ENCODE data around the gene DNASE1.
"Not testable (repeated sequence)": the region's sequence is repeated elsewhere in the genome, so short reads cannot be mapped to it uniquely, and the experiment has no call there.

The DNASE1 gene, protein sequence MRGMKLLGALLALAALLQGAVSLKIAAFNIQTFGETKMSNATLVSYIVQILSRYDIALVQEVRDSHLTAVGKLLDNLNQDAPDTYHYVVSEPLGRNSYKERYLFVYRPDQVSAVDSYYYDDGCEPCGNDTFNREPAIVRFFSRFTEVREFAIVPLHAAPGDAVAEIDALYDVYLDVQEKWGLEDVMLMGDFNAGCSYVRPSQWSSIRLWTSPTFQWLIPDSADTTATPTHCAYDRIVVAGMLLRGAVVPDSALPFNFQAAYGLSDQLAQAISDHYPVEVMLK

DNA sequence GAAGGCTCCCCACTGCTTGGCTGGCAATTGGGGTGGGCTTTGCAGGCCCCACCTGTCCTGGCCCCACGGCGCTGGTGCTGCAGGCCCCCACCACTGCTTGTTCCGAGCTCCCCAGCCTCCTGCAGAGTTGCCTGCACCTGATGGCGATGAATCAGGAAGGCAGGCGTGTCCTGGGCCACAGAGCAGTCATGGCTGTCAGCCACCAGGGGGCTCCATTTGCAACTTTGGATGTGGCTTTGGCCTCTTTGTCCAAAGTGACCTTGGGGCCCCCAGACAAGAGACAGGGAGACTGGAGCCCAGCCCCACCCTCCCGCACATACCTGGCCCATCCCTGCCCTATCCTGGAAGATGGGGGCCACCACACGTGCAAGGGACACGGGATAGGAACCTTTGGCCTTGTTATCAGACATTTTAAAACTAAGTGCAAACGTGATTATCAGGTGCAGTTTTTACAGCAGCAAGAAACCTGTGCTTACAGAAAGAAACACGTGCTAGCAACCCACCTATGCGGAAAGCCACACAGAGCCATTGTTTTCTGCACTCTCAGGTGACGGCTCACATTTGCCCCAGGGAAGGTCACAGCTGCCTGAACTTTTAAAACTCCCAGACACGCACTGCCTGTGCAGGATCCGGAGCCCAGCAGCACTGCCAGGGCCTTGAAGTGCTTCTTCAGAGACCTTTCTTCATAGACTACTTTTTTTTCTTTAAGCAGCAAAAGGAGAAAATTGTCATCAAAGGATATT is at the start of gene DNASE1:
Gene DNASE1 (plus strand): TSS at position 443 of the 743 bp plus-strand sequence. CDS start 683 bp downstream, outside the sequence.
- DNase-seq = peak; percentile 16 to 21

DNA sequence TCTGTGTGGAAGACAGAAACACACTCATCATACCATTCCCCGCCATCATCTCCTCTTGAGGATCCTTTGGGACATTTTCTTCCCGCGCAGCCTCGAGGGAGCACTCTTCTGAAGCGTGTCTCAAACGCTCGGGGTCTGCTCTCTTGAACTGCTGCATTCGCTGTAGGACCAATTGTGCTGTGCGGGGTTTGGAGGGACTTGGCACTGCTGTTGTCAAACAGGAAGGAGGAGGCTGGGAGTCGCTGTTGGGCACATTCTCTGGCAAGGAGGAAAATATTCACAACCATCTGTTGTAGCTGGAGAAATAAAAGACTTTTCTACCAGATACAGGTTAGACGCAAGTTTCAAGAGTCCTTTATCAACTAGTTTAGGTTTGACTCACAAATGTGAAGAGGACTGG is 48.0 kb upstream of the DNASE1 start:
- DNase-seq = no peak

DNA sequence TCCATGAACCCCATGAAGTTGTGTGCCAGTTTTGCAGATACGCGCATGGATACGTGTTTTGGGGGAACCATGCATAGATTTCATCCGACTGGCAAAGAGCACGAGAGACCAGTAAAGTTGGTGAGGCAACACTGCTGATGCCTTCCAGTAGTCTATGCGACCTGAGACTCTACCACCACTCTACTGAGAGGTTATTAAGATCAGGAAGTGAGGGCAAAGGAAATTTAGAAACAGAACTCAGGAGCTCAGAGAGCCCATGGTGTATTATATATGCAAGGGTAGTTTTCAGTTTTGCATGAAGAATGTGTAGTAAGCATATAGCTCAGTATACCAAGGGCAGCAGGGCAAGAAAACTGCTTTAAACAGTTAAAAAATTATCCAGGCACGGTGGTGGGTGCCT is 47.3 kb upstream of the DNASE1 start:
- no peak for DNase-seq

DNA sequence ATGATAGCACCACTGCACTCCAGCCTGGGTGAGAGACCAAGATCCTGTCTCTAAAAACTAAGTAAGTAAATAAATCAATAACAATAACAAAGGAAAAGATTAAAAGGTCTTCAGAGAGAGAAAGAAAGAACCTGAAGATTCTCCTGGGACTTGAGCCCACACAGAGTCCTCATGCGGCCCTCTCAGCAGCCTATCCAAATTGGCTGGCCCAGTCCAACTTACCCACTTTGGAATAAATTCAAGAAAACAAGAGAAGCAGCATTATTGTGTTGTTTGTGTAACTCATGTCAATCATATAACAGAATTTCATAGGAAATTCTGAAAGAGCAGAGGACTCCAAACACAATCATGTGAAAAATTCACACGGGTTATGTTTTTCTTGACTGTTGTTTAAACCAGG is 46.9 kb upstream of the DNASE1 start:
- no peak for DNase-seq

DNA sequence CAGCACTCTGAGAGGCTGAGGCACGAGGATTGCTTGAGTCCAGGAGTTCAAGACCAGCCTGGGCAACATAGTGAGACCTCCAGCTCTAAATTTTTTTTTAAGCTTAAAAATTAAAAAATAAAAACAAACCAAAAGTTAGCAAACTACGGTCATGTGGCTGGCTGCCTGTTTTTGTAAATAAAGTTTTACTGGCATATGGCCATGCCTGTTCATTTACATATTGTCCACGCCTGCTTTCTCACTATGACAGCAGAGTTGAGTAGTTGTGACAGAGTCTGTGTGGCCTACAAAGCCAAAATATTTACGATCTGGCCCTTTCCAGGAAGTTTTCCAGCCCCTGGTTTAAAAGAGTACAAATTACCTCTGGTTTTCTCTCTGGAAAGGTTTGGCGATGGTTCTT is 46.4 kb upstream of the DNASE1 start:
- no peak for DNase-seq

DNA sequence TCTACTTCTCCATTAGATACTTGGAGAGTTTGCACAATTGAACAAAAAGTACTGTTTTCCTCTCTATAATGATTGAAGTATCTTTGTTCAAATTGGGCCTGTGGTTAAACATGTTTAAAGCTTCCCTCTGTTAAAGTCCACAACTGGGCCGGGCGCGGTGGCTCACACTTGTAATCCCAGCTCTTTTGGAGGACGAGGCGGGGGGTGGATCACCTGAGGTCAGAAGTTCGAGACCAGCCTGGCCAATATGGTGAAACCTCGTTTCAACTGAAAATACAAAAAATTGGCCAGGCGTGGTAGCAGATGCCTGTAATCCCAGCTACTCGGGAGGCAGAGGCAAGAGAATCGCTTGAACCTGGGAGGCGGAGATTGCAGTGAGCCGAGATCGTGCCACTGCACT is 45.5 kb upstream of the DNASE1 start:
- DNase-seq = not testable (repeated sequence)

DNA sequence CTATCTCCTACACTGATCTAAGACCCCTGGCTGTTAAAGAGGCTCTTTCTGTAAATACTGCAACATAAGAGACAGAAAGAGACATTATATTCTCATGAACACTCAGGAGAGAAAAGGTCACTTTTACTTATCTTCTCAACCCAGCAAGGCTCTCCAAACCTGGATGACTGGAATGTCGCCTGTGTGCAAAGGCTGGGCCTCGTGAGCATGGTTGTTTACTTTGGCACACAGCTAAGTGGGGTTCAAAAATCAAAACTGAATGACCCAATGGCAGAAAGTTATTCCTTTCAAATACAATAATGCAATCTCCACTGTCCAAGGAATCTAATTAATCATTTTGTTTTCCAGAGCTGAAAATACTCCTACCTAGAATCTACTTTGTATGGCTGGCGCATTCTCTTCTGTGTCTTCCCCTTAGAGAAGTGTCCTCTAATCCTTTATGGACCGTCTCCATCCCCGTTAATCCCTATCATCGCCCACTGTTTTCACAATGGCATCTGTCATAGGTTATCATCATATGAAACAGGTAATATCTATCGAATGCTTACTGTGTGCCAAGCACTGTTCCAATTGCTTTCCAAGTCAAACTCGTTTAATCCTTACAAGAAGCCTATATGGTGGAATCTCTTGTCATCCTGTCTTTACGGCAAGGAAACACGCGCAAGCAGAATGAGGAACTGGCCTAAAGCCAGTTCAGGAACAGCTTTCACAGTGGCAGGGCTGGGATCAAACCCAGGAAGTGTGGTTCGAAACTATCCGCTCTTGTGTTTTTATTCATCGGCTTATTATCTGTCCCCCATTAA is 44.4 kb upstream of the DNASE1 start:
- DNase-seq = no peak

DNA sequence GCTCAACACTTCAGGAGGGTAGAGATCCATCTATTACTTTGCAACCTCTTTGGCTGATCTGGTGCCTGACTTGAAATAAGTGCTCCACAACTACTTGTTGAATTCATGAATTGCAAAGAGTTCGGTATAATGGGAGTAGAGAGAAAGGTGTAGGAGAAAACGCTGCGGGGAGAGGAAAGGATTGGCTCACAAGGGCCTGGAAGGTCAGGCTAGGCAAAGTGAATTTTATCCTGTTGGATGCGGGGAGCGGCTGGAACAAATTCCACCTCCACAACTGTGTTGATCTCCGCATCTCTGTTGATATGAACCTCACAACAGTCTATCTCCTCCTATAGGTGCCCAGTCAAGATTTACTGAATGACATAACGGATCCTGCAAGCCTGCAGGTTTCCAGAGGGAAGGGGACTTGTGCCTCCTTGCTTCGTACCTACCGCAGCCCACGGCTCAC is 43.8 kb upstream of the DNASE1 start:
- DNase-seq = no peak

DNA sequence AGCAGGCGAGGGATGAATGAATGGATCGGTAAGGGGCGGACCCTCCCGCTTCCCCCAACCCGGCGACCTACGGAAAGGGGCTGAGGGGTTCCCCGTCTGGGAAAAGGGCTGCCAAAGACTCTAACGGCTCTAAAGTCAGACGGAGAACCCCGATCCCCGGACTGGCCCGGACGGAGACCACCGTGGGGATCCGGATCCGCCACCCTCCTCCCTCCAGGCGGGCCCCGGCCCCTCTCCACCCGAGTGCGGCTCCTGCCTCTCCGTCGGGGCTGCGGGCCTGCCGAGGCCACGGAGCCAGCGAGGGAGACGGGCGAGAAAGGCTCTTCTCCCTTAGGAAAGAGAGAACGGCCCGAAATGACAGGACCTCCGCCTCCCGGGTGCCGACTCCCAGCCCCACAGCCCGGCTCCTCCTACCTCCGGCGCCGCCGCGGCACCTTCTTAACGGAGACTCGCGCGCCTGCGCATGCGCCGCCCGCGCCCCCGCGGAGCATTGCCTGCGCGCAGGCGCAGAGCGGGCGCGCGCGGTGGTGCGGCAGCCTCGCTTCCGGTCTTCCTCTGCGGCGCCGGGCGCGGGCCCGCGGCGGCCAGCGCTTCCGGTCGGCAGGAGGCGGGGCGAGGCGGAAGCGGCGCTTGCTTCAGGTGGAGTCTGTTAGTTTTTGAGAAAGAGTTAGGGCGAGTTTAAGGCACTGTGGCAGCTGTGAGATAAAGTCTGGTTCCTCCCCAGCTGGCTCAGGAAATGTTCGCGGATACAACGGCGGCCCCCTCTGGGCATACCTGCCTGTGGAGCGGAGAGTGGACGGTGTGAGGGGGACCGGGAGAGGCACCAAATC is 43.1 kb upstream of the DNASE1 start, which contains the start of gene SLX4:
Gene SLX4 (minus strand): TSS at position 461 of the 830 bp plus-strand sequence. CDS start 2,642 bp downstream, outside the sequence.
- DNase-seq = peak; percentile 93

DNA sequence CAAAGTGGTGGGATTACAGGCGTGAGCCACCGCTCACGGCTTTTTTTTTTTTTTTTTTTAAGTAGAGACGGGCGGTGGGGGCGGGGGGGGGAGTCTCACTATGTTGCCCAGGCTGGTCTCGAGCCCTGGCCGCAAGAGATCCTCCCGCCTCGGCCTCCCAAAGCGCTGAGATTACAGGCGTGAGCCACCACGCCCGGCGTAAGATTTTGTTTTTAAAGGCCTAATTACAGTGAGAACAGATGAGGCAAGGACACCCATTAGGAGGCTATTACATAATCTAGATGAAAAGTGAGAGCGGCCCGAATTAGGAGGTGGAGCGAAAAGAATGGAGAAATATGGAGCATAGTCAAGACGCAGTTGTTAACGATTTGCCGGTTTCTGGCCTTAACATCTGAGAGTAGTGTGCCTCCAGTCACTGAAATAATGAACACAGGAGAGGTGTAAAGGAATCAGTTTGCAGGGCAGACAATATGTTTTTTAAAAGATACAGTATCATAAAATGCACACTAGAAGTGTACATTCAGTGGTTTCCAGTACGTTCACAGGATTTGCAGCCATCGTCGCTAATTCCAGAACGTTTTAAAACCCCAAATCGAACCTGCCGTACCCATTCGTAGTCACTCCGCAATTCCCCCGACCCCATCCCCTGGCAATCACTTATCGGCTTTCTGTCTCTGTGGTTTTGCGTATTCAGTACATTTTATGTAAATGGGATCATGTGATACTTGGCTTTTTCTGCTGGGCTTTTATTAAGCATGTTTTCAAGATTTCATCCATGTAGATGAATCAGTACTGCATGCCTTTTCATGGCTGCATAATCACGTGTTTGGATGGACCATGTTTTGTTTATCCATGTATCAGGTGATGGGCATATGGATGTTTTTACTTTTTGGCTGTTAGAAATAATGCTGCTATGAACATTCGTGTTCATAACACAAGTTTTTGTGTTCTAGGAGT is 41.7 kb upstream of the DNASE1 start:
- DNase-seq = no peak

DNA sequence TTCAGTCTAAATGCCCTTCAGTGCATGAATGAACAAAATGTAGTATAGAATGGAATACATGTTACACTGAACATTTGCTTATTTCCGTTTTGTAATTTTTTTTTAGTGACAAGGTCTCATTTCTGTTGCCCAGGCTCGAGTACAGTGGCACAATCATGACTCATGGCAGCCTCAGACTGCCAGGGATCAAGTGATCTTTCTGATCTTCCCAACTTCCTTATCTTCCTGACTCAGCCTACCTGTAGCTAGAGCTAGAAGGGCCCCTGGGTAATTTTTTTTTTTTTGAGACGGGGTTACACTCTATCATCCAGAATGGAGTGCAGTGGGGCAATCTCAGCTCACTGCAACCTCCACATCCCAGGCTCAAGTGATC is 35.7 kb upstream of the DNASE1 start:
- no peak for DNase-seq

DNA sequence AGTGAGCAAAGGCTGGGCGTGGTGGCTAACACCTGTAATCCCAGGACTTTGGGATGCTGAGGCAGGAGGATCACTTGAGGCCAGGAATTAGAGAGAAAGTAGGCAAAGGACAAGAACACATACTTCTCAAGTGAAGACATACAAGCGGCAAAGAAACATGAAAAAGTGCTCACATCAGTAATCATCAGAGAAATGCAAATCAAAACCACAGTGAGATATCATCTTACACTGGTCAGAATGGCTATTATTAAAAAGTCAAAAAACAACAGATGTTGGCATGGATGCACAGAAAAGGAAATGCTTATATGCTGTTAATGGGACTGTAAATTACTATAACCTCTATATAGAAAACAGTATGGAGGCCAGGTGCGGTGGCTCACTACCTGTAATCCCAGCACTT is 30.8 kb upstream of the DNASE1 start:
- no peak for DNase-seq

DNA sequence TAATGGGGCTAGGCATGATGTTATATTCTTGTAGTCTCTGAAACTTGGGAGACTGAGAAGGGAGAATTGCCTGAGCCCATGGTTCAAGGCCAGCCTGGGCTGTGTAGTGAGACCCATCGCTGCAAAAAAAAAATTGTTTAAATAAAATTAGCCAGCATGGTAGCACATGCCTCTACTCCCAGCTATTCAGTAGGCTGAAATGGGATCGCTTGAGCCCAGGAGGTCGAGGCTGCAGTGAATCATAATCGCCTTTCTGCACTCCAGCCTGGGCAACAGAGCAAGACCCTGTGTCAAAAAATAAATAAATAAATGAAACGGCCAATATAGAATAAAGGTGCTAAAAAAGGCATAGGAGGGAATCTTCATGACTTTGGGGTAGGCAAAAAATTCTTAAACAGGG is 29.2 kb upstream of the DNASE1 start:
- no peak for DNase-seq

DNA sequence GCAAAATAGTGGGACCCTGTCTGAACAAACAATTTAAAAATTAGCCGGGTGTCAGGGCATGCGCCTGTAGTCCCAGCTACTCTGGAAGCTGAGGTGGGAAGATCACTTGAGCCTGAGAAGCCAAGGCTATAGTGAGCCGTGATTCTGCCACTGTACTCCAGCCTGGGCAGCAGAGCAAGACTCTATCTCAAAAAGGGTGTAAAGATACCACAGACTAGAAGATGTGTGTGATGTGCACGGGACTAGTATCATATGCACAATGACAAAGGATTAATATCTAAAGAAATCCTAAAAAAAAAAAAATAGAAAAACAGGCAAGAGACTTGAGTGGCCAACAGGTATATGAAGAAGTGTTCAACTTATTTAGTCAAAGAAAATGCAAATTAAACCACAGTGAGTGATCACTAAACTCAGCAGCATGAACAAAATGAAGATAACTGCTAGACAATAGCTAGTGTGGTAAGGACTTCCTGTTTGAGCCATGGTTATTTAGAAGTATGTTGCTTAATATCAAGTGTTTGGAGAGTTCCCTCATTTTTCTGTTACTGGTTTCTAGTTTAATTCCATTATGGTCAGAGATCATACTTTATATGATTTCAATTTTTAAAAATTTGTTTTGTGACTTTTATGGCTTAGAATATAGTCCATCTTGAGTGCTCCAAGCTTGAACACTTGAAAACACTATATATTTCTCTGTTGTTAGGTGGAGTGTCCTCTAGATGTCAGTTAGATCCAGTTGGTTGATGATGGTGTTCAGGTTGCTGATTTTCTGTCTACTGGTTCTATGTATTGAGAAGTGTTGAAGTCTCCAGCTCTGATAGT is 28.4 kb upstream of the DNASE1 start:
- no peak for DNase-seq

DNA sequence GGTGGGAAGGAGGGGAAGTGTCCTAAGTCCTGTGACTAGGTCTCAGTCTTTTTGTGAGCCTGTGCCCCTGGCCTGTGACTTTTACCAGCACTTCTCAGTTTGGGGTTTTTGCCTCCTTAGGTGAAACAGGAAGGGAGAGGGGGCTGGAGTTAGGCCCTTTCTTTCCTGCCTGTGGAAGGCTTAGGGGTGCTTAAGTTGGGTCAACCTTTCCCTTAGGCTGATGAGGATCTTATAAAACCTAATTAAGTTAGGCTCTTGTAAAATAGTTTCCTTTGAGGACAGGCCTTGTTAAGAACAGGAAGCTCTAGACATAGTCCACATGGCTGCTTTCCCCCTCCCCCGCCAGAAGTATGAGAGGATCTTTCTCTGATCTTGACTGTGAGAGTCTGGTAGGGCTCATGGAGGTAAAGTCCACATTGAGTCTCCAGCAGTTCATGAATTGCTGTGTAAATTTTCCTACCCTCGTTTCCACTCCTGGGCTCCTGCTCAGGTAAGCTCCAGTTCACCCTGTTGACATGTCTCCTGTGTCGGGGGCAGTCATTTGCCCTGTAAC is 17.0 kb upstream of the DNASE1 start:
- no peak for DNase-seq

DNA sequence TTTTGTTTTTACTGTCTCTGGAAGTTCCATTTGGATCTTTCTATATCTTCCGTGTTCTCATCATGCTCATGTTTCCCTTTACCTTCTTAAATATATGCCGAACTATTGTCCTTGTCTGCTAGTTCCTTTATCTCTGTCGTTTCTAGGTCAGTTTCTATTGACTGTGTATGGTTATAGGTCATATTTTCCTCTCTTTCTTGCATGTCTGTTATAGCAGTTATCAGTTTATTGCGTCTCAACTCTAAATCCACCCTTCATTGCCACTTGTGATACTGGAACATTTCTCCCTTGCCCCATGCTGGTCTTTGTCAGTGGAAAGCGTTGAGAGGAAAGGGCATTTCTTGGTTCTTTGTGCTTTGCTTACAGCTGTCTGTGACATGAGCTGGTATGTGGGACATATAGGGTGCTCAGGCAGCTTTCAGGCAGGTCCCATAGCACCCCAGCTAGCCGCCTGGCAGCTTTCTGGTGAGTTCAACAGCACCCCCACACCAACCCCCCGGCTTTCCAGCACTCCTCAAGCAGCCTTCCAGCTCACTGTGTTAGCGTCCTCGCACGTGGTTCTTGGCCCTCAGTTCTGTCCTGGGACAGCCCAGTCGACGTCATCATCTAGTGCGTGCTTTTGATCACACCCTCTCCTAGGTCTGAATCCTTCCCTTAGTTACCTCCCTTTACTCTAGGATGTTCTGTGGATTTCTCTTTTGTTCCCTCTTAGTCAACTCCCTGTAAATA is 15.4 kb upstream of the DNASE1 start:
- no peak for DNase-seq

DNA sequence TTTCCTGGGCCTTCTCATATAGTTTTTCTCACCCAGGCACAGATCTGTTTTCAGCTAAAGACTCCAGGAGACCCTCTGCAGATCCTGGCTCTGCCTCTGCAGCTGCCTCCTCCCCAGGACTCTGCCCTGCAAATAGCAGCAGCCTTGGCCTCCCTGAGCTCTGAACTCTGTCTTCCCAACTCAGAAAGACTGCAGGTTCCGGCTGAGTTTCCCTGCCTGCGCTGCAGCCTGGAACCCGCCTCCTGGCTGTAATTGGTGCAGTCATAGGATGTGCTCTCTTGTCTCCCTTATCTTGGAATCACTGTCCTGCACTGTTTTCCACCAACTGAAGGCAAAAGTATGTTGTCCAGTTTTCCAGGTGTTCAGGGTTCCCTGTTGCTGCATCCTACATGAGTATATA is 14.3 kb upstream of the DNASE1 start:
- no peak for DNase-seq

DNA sequence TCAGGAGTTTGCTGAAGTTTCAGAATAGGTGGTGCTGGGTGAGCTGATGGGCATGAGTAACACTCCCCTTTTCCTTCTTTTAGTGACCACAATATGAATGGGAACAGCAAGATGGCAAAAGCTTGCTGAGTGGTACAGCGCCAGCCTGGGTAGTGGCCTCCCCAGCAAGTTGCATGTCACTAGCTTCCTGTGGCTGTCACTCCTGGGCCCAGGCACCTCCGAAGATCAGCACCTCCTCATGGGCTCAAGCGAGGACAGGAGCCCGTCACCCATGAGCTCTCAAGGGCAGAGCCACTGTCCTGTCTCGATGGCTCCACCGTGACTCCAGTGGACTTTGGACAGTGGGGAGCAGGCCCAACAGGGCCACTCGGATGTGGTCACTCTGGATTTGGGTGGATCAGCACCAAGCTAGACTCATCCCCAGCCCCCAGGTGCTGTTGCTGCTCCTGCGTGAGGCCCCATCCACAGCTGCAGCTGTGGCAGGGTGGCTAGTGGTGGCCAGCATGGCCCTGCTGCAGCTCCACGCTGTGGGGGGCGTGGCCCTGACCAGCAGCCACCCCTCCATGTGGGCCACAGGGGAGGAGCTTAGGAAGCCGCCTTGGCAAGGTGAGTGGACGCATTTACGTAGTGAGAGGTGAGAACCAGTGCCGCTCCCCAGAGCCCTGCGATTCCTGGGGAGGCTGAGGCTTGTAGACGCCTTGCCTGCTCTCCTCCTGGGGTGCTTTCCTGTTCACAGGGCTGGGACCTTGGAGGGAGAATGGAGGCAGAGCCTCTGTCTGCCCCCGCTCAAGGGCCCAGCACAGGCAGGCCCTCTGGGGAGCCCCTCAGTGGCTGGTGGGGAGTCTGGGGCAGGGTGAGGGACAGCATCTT is 13.6 kb upstream of the DNASE1 start:
- no peak for DNase-seq

All from NCI-H2081 (cell line).